Measurements from ENCODE around the gene ARHGEF10L. TPM values are rescaled to one million over a fixed set of nuclear protein-coding genes. Genes with fewer than 3 reads are reported as not detected.

ARHGEF10L gene
- total RNA-seq, 1 experiment from 2014 or later: 3.3 TPM

DNA sequence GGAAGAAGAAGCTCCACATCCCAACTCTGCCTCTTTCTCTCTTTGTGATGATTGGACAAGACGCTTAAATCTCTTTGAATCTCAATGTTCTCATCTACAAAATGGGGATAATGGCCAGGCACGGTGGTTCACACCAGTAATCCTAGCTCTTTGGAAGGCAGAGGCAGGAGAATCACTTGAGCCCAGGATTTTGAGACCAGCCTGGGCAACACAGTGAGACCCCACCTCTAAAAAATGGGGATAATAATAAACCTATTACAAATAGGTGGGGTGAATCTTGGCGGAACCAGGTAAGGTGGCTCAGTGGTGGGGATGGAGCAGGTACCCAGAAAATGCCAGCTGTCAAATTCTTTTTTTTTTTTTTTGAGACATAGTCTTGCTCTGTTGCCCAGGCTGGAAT, 29.4 kb upstream of the ARHGEF10L start:
- ChIA-PET CTCF (no interaction called here), POLR2A (ENCODE audit: low non-redundant PET) (no interaction called here)
- no peaks in the 10 kb centered on the region for H3K36me3 ChIP-seq (ENCODE audit: insufficient read depth, low read length, poor library complexity, severe bottlenecking)
- H3K4me3 ChIP-seq (ENCODE audit: low read depth, low read length, poor library complexity, severe bottlenecking): no peak overlapping the region
- TF ChIP-seq, protein P1, sequence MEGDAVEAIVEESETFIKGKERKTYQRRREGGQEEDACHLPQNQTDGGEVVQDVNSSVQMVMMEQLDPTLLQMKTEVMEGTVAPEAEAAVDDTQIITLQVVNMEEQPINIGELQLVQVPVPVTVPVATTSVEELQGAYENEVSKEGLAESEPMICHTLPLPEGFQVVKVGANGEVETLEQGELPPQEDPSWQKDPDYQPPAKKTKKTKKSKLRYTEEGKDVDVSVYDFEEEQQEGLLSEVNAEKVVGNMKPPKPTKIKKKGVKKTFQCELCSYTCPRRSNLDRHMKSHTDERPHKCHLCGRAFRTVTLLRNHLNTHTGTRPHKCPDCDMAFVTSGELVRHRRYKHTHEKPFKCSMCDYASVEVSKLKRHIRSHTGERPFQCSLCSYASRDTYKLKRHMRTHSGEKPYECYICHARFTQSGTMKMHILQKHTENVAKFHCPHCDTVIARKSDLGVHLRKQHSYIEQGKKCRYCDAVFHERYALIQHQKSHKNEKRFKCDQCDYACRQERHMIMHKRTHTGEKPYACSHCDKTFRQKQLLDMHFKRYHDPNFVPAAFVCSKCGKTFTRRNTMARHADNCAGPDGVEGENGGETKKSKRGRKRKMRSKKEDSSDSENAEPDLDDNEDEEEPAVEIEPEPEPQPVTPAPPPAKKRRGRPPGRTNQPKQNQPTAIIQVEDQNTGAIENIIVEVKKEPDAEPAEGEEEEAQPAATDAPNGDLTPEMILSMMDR (conservative IDR thresholded peaks at IDR 0.05; ENCODE audit: low read depth, low read length): no peak
- DNase-seq (ENCODE audit: low spot score): no peak
- no peaks in the 10 kb centered on the region for H3K4me1 ChIP-seq (ENCODE audit: insufficient read depth, low read length, poor library complexity, severe bottlenecking)
- no TSS peak for BruUV-seq (replicated peaks)
- intact Hi-C loops (cut with micrococcal nuclease; ENCODE audit: unreplicated experiment): no loop called here
- no peaks in the 10 kb centered on the region for H3K27me3 ChIP-seq (replicated peaks; ENCODE audit: insufficient read depth, low read depth, low read length, poor library complexity)
- H3K27ac ChIP-seq (ENCODE audit: low read depth, low read length, poor library complexity, severe bottlenecking): no peak overlapping the region
- H3K9me3 ChIP-seq (ENCODE audit: low read depth, low read length, poor library complexity, severe bottlenecking): no peaks in the 10 kb centered on the region

DNA sequence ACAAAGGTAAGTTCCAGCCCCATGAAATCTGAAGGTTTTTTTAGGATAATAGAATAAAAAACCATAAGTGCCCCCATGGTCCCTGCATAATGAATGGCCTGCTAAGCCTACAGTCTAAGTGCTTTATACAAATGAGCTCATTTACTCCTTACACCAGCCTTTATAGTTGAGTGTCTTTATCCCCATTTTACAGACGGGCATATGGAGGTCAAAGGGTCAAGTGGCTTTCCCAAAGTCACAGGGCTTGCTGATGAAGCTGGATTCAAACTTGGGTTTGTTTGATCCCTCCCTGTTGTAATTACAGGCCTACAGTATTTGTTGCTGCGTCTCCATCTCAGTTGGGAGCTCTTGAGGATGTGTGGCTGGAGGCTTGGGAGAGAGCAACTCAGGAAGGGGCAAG, 28.3 kb upstream of the ARHGEF10L start:
- ChIA-PET POLR2A (ENCODE audit: low non-redundant PET) (no interaction called here), CTCF (no interaction called here)
- no peak for DNase-seq (ENCODE audit: low spot score)
- intact Hi-C loops (cut with micrococcal nuclease; ENCODE audit: unreplicated experiment): no loop called here
- H3K27ac ChIP-seq (ENCODE audit: low read depth, low read length, poor library complexity, severe bottlenecking): no peak overlapping the region
- no peaks in the 10 kb centered on the region for H3K27me3 ChIP-seq (replicated peaks; ENCODE audit: insufficient read depth, low read depth, low read length, poor library complexity)
- no peaks in the 10 kb centered on the region for H3K4me1 ChIP-seq (ENCODE audit: insufficient read depth, low read length, poor library complexity, severe bottlenecking)
- H3K4me3 ChIP-seq (ENCODE audit: low read depth, low read length, poor library complexity, severe bottlenecking): no peak overlapping the region
- no peak for TF ChIP-seq EZH2 (IDR thresholded peaks at IDR 0.05; ENCODE audit: borderline replicate concordance, low read depth, low read length, poor library complexity, severe bottlenecking)
- TF ChIP-seq, protein P1 (conservative IDR thresholded peaks at IDR 0.05; ENCODE audit: low read depth, low read length): no peak
- no TSS peak for BruUV-seq (replicated peaks)
- H3K9me3 ChIP-seq (ENCODE audit: low read depth, low read length, poor library complexity, severe bottlenecking): no peaks in the 10 kb centered on the region
- no peaks in the 10 kb centered on the region for H3K36me3 ChIP-seq (ENCODE audit: insufficient read depth, low read length, poor library complexity, severe bottlenecking)

DNA sequence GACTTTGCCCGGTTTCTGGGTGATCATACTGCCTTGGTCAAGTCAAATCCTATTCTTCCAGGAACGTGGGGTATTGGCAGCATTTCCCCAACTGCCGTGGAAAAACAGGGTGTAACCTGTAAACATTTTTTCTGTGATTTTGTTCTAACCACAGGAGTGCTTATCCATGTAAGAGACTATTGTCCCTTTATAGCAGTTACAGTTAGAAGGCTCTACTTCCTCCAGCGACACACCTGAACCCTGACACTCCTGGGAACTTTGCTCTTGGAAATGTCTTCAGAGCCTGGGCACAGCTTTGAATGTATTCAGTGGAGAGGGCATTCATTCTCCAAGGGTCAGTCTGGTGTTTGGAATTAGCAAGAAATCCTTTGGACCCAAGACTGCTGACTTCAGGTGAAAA, 26.4 kb upstream of the ARHGEF10L start:
- TF ChIP-seq, protein P1 (conservative IDR thresholded peaks at IDR 0.05; ENCODE audit: low read depth, low read length): no peak
- TF ChIP-seq EZH2 (IDR thresholded peaks at IDR 0.05; ENCODE audit: borderline replicate concordance, low read depth, low read length, poor library complexity, severe bottlenecking): no peak
- no peak for DNase-seq (ENCODE audit: low spot score)
- Histone ChIP-seq H3K27me3 (replicated peaks; ENCODE audit: insufficient read depth, low read depth, low read length, poor library complexity) (no peaks in the 10 kb centered on the region), H3K4me3 (ENCODE audit: low read depth, low read length, poor library complexity, severe bottlenecking) (no peak overlapping the region), H3K36me3 (ENCODE audit: insufficient read depth, low read length, poor library complexity, severe bottlenecking) (no peaks in the 10 kb centered on the region), H3K4me1 (ENCODE audit: insufficient read depth, low read length, poor library complexity, severe bottlenecking) (no peaks in the 10 kb centered on the region), H3K9me3 (ENCODE audit: low read depth, low read length, poor library complexity, severe bottlenecking) (no peaks in the 10 kb centered on the region), H3K27ac (ENCODE audit: low read depth, low read length, poor library complexity, severe bottlenecking) (no peak overlapping the region)
- no TSS peak for BruUV-seq (replicated peaks)
- intact Hi-C loops (cut with micrococcal nuclease; ENCODE audit: unreplicated experiment): no loop called here
- CTCF ChIA-PET: no interaction called here
- POLR2A ChIA-PET (ENCODE audit: low non-redundant PET): no interaction called here
